ENCODE results near the gene INS.
A peak's percentile ranks its signal among the peaks of the same experiment; 100 is the strongest.

Gene INS

GRCh38 chr11:2164081-2164480, 3.1 kb upstream of the INS start:
- DNase-seq: no peak

GRCh38 chr11:2163428-2163978, 2.5 kb upstream of the INS start:
- no peak for DNase-seq

- no peak for DNase-seq
Observed at GRCh38 chr11:2159536-2160413, 1.2 kb downstream of the INS start.

- no peak for DNase-seq
Observed at GRCh38 chr11:2158966-2159365, 2.0 kb downstream of the INS start.

- no peak for DNase-seq
Observed at GRCh38 chr11:2158296-2158737, 2.7 kb downstream of the INS start.

GRCh38 chr11:2157294-2158040, 3.5 kb downstream of the INS start:
- DNase-seq: no peak

DNA sequence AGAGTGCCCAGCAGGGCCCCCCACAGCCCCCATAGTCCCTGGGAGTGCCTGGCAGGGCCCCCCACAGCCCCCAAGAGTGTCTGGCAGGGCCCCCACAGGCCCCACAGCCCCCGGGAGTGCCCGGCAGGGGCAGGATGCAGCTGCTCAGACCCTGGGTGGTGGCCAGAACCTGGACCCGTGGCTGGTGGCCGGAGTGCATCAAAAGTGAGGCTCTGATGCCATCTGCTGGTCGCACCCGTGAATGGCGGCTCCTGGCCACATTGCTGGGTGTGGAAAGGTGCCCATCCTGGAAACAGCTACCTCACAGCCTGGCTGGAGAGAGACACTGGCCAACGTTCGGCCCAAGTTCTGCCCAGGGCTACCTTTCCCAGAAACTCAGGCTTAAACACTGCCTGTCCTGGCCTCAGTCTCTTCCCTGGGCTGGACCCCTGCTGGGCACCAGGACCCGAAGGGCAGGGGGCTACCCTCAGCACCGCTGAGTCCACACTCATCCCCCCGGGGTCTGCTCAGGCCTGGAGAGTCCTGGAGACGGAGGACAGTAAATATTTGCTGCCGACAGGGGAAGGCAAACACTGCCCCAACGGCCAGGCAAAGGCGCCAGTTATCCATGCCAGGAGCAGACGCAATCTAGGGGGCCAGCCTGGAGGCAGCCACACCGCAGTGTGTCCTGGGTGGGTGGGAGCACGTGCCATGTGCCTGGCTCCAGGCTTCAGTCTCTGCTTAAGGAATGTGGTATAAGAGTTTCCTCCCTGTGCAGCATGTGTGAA, 4.4 kb downstream of the INS start:
- DNase-seq: no peak

- no peak for DNase-seq
Observed at GRCh38 chr11:2155511-2155910, 5.5 kb downstream of the INS start.

DNA sequence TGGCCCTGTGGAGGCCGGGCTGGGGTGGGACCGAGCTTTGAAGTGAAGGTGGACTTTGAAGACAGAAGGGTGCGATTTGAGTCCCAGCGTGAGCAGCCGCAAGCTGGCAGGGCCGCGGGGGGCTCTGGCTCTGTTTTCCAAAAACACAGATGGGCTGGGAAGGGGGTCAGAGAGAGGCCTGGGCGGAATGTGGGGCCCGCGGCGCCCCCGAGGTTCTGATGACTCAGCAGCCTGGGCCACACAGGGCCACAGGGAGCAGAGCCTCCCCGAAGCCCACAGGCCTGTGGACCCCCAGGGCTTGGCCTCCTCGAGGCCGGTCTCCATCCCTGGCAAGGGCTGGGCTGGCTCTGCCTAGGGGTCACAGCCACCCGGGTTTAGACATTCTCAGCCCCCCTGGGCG, 6.1 kb downstream of the INS start:
- no peak for DNase-seq

- no peak for DNase-seq
Observed at GRCh38 chr11:2154195-2154585, 6.8 kb downstream of the INS start.

DNA sequence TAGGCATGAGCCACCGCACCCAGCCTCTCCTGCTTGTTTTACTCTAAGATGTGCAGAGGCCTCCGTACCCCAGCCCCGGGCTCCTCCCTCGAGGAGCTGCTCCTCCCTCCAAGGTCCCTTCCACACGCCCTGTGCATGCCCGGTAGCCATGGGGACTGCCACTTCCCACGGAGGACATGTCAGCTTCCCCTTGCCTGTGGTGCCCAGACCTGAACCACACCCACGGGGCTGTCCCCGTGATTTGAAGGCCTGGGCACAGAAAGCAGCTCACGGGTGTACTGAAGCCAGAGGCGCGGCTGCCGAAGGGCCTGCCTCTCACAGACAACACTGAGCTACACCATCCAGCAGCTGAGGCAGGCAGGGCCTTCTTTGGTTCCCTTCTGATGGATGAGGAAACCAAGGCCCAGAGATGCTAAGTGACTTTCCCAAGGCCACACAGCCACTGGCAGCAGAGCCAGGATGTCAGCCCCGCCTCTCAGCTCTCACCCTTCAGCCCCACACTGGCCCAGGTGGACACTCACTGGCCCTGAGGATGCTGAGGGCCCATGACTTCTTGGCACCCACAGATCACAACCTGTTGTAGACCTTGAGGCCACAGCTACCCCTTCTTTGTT, 7.3 kb downstream of the INS start:
- DNase-seq: no peak

DNA sequence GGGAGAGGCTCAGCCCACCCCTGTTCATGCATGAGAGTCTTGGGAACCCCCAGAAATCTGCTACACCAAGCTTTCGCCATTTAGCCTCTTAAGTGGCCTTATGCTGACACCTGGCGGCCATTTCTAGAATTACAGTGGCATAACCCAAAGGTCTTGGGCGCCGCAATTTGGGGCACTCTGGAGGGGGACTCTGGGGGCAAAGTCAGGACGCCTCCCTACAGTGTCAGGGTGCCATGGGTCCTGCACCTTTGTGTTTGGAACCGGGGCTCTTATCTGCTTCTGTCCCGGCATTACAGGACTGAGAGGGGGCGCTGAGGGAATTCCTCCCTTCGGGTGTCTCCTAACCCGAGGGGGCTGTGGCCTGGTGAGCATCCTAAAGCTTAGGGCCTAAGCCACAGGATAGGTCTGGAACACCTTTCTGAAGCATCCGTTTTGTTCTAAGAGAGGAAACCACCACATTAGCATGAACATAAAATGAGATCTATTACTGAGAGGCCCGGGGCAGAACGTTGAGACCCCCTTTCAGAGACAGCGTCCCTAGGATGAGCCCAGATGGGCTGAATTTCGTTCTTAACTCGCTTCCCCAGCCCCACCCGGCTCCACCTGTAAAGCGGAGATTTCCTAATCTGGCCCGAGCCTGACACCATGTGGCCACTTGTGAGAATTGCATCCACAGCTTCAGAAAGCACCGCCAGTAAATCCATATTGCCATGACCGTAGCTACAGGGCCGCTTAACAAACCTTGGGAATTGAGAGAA, 9.3 kb downstream of the INS start:
- DNase-seq: peak; percentile 83

DNA sequence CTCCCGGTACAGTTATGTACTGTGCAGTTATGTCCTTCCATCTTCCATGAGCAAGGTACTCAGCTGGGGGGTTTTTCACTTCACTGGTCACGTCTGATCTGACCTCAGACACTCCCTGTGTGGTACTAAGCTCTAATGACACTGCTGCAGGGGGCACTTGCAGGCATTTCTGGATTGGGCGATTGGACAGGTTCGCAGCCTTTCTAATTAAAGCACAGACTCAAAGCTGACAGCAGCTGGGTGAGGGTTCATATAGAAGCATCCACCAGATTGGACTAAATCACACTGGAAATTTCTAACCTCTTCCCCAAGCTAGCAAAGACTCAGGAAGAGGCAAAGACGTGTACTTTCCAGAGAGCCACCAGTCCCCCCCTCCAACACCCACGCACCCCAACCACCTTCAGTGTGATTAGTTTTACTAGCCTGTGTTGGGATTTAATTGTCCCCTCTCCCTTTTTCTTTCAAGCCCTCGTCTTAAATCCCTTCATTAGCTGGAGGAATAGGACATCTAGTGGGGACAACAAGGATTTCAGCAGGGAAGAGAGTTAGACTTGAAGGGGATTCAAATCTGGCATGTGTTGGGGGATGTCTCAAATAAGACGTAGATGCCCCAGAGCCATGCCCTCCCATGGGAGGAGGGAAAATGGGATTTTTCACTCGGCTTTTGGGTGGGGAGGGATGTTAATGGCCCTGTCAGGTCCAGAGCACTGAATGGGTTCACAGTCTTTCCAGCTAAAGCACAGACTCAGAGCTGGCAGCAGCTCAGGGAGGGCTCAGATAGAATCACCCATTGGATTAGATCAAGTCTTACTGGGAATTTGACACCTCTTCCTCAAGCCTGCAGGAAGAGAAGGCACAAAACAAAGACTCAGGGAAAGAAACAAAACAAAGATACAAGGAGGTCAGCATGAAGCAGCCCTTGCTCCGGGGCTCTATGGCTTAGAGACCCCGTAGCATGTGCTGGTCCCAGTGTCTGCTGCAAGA, 10.9 kb downstream of the INS start:
- DNase-seq: peak; percentile 24

GRCh38 chr11:2149460-2149859, 11.5 kb downstream of the INS start:
- DNase-seq: no peak

DNA sequence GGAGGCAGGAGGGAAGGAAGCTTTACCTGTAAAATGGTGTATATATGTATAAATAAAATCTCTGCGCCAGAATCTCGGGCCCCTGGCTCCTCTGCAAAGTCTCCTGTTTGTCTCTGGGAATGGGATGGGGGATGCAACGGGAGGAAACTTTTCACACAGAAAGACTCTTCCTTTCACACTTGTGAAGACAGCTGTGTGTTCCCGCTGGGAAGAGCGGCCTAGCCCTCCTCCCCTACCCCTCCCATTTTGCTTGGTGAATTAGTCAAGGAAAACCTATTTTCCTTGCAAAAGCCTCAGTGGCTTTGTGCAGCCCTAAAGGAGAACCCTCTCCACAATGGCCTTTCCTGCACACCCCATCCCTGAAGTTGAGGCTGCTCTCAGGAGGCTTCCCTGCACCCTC, 12.4 kb downstream of the INS start:
- DNase-seq: no peak

GRCh38 chr11:2147391-2147790, 13.6 kb downstream of the INS start:
- DNase-seq: no peak

- no peak for DNase-seq
Observed at GRCh38 chr11:2146051-2146450, 15.0 kb downstream of the INS start.

DNA sequence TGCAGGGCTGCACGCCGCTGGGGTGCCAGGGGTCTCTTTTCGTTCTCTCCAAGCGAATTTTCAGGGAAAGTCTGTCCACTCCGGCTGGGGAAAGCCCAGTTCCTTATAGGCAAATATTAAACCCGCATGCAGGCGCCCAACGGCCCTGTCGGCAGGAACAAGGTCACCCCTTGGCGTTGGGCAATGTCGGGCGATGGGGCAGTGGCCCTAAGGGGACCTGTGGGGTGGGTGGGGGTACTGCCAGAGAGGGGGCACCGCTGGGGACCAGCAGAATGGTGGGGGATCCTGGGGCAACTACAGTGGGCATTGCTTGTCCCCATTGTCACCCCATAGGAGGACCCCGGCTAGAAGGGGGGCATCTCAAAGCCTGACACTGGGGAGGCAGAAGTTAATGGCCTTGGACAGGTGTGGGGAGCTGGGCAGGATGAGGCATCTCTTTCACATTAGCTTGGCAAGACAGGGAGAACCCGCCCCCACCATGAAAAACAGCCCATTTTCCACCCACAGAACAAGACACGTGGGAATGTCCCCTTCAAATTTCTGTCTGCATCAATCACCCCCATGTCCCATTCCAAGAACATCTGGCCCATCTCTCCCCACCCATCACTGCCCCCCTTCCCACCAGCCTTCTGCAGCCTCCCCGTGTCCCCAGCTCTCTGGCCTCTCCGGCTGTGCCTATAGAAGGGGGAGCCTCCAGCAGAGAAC, 16.3 kb downstream of the INS start:
- no peak for DNase-seq

DNA sequence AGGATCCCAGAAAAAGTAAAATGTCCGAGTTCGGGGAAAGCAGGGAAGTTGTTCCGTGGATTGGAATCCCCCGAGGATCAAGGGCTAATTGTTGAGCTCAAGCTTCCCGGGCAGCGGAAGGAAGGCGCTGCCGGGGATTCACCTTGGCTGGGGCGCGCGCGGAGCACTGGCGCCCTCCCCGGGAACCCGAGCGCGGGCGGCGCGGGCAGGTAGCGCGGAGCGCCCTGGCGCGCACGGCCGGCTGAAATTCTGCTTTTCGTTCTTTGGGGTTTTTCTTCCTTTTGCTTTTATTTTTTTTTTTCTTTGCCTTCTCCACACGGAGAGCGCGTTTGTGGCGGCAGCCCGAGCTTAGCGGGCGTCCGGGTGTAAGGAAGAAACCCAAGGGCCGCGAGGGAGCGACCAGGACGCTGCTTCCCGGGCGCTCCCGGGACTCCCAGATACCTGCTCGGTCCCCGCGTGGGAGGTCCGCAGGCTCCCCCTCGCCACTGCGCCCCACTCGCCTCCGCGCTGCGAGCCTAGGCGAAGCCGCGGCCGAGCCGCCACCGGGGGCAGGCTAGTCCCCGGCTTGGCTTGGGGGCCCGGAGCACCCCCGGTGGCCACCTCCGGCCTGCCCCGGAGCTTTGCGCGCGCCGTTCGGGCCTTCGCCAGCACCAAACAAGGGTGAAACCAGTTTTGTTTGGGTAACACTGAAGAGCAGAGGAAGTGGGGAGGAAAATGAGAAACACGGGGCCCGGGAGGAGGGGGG, 17.0 kb downstream of the INS start:
- DNase-seq: no peak
